ENCODE data around the gene USP26. TPM values are rescaled to one million over a fixed set of nuclear protein-coding genes. Genes with fewer than 3 reads are reported as not detected.
"Not testable (repeated sequence)": the region's sequence is repeated elsewhere in the genome, so short reads cannot be mapped to it uniquely, and the experiment has no call there.

Gene USP26
- total RNA-seq, 1 experiment from 2014 or later = not detected

DNA sequence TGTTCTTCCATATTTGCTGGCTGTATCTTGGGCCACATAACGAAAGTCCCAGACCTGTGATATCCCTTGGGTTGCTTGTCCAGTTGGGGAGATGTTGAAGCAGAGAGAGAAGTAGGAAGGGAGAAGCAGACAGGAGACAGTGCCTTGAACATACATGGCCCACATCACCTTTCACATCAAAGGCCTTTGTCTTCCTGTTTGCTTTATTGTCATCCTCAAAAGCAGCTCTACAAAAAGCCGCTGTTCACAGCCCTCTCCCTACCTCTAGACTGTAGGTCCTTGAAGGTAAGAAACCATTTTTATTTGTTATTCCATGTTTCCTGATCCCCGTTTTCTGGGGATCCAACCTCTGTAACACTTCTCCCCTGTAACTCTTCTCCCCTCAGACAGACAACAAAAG, 14.9 kb downstream of the USP26 start:
- in situ Hi-C loops (cut with HindIII; ENCODE audit: low pct_unique_long_range_greater_than_20kb, low sequenced_read_pairs) = no loop called here
- Histone ChIP-seq H3K4me3 (ENCODE audit: low read depth in 2 of 2, low read length in 2 of 2) (no peak overlapping the region), H3K27me3 (ENCODE audit: control insufficient read depth, insufficient read depth, low read length) (no peaks in the 10 kb centered on the region; the same call in 1 of the 2 replicates), H3K9me3 (ENCODE audit: control insufficient read depth, insufficient read depth, low read depth, low read length) (no peaks in the 10 kb centered on the region), H3K4me1 (ENCODE audit: control insufficient read depth, insufficient read depth, low read length) (no peaks in the 10 kb centered on the region), H3K36me3 (ENCODE audit: control insufficient read depth, insufficient read depth, low read length) (no peaks in the 10 kb centered on the region), H3K27ac (ENCODE audit: low read length) (no peak overlapping the region)
- ChIA-PET CTCF (no interaction called here), POLR2A (no interaction called here)
- BruUV-seq (replicated peaks) = no TSS peak
- TF ChIP-seq, protein P1, sequence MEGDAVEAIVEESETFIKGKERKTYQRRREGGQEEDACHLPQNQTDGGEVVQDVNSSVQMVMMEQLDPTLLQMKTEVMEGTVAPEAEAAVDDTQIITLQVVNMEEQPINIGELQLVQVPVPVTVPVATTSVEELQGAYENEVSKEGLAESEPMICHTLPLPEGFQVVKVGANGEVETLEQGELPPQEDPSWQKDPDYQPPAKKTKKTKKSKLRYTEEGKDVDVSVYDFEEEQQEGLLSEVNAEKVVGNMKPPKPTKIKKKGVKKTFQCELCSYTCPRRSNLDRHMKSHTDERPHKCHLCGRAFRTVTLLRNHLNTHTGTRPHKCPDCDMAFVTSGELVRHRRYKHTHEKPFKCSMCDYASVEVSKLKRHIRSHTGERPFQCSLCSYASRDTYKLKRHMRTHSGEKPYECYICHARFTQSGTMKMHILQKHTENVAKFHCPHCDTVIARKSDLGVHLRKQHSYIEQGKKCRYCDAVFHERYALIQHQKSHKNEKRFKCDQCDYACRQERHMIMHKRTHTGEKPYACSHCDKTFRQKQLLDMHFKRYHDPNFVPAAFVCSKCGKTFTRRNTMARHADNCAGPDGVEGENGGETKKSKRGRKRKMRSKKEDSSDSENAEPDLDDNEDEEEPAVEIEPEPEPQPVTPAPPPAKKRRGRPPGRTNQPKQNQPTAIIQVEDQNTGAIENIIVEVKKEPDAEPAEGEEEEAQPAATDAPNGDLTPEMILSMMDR (IDR thresholded peaks at IDR 0.05) = no peak
- no peak for TF ChIP-seq SIN3A (IDR thresholded peaks at IDR 0.05; ENCODE audit: borderline replicate concordance, insufficient read depth, low read depth, low read length)
- TF ChIP-seq TCF7L2 (IDR thresholded peaks at IDR 0.05; ENCODE audit: low read depth, low read length) = no peak
- TF ChIP-seq, protein P2, sequence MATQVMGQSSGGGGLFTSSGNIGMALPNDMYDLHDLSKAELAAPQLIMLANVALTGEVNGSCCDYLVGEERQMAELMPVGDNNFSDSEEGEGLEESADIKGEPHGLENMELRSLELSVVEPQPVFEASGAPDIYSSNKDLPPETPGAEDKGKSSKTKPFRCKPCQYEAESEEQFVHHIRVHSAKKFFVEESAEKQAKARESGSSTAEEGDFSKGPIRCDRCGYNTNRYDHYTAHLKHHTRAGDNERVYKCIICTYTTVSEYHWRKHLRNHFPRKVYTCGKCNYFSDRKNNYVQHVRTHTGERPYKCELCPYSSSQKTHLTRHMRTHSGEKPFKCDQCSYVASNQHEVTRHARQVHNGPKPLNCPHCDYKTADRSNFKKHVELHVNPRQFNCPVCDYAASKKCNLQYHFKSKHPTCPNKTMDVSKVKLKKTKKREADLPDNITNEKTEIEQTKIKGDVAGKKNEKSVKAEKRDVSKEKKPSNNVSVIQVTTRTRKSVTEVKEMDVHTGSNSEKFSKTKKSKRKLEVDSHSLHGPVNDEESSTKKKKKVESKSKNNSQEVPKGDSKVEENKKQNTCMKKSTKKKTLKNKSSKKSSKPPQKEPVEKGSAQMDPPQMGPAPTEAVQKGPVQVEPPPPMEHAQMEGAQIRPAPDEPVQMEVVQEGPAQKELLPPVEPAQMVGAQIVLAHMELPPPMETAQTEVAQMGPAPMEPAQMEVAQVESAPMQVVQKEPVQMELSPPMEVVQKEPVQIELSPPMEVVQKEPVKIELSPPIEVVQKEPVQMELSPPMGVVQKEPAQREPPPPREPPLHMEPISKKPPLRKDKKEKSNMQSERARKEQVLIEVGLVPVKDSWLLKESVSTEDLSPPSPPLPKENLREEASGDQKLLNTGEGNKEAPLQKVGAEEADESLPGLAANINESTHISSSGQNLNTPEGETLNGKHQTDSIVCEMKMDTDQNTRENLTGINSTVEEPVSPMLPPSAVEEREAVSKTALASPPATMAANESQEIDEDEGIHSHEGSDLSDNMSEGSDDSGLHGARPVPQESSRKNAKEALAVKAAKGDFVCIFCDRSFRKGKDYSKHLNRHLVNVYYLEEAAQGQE (IDR thresholded peaks at IDR 0.05; ENCODE audit: insufficient read depth in 1 of 2, low read depth in 2 of 2, low read length in 1 of 2) = no peak
- TF ChIP-seq POLR2AphosphoS5 (IDR thresholded peaks at IDR 0.05; ENCODE audit: low read depth, low read length) = no peak
- DNase-seq (ENCODE audit: low read depth, low spot score) (no peak), ATAC-seq (no peak)
- intact Hi-C loops (cut with micrococcal nuclease; ENCODE audit: unreplicated experiment) = no loop called here

DNA sequence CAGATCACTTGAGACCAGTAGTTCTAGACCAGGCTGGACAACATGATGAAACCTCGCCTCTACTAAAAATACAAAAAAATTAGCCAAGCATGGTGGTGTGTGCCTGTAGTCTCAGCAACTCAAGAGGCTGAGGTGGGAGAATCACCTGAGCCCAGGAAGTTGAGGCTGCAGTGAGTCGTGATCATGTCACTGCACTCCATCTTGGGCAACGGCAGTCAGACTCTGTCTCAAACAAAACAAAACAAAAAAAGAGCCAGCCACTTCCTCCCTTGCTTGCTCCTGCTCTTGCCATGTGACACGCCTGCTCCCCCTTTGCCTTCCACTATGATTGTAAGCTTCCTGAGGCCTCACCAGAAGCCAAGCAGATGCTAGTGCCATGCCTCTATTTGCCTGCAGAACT, 19.1 kb downstream of the USP26 start:
- H3K36me3 ChIP-seq (ENCODE audit: control insufficient read depth, insufficient read depth, low read length); H3K4me3 ChIP-seq (ENCODE audit: low read depth in 2 of 2, low read length in 2 of 2); in situ Hi-C loops (cut with HindIII; ENCODE audit: low pct_unique_long_range_greater_than_20kb, low sequenced_read_pairs); CTCF ChIA-PET; H3K27ac ChIP-seq (ENCODE audit: low read length); POLR2A ChIA-PET; H3K27me3 ChIP-seq (ENCODE audit: control insufficient read depth, insufficient read depth, low read length); H3K4me1 ChIP-seq (ENCODE audit: control insufficient read depth, insufficient read depth, low read length); DNase-seq (ENCODE audit: low read depth, low spot score); ATAC-seq; H3K9me3 ChIP-seq (ENCODE audit: control insufficient read depth, insufficient read depth, low read depth, low read length); intact Hi-C loops (cut with micrococcal nuclease; ENCODE audit: unreplicated experiment); BruUV-seq (replicated peaks): not testable (repeated sequence)

GRCh38 chrX:133072566-133072965, 24.3 kb downstream of the USP26 start:
- no peaks in the 10 kb centered on the region for H3K27me3 ChIP-seq (ENCODE audit: control insufficient read depth, insufficient read depth, low read length)
- ChIA-PET POLR2A (no interaction called here), CTCF (no interaction called here)
- ATAC-seq = no peak
- H3K4me3 ChIP-seq (ENCODE audit: low read depth in 2 of 2, low read length in 2 of 2) = no peak overlapping the region
- no peak for TF ChIP-seq SIN3A (IDR thresholded peaks at IDR 0.05; ENCODE audit: borderline replicate concordance, insufficient read depth, low read depth, low read length)
- TF ChIP-seq, protein P2 (IDR thresholded peaks at IDR 0.05; ENCODE audit: insufficient read depth in 1 of 2, low read depth in 2 of 2, low read length in 1 of 2) = no peak
- TF ChIP-seq TCF7L2 (IDR thresholded peaks at IDR 0.05; ENCODE audit: low read depth, low read length) = no peak
- TF ChIP-seq, protein P1 (IDR thresholded peaks at IDR 0.05) = no peak
- no peak for TF ChIP-seq POLR2AphosphoS5 (IDR thresholded peaks at IDR 0.05; ENCODE audit: low read depth, low read length)
- in situ Hi-C loops (cut with HindIII; ENCODE audit: low pct_unique_long_range_greater_than_20kb, low sequenced_read_pairs) (no loop called here), intact Hi-C loops (cut with micrococcal nuclease; ENCODE audit: unreplicated experiment) (no loop called here)
- H3K36me3 ChIP-seq (ENCODE audit: control insufficient read depth, insufficient read depth, low read length) = no peaks in the 10 kb centered on the region
- H3K9me3 ChIP-seq (ENCODE audit: control insufficient read depth, insufficient read depth, low read depth, low read length) = no peaks in the 10 kb centered on the region
- H3K27ac ChIP-seq (ENCODE audit: low read length) = no peak overlapping the region
- DNase-seq (ENCODE audit: low read depth, low spot score) = no peak
- no TSS peak for BruUV-seq (replicated peaks)
- no peaks in the 10 kb centered on the region for H3K4me1 ChIP-seq (ENCODE audit: control insufficient read depth, insufficient read depth, low read length)
